GM12875 (cell line): ENCODE measurements around the gene COL23A1.

Experiments
- H3K4me3 ChIP-seq: one replicate; pipeline ENCODE4 v1.5.1; 2011; ENCODE audit warnings: low read depth, low read length, control low read depth
- TF ChIP-seq, protein P1 (sequence below): IDR thresholded peaks from 2 replicates; pipeline ENCODE4 v1.5.1; 2011; ENCODE audit warnings: low read depth, mild to moderate bottlenecking, control low read depth, inconsistent platforms, low read length, moderate library complexity, borderline replicate concordance; ENCODE audit not compliant: insufficient read depth

COL23A1 gene

DNA sequence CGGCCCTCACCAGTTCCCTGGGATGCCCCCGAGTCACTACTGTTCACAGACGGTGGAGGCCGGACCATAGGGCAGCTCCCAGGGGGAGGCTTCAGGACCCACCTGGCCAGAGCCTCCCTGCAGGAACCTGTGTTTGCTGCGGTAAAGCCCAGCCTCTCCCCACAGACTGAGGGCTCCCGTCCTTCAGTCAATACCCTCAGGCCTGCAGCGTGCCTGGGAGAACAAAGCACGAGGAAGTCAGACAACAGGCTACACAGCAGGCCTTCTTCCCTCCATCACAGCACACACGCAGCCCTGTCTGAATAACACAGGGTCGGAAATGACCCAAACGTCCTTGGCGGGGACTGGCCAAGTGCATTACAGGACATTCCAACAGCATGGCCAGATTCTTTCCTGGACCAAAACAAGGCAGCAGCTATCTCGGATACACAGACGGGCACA, 34.4 kb downstream of the COL23A1 start:
- H3K4me3 ChIP-seq = no peak overlapping the region
- TF ChIP-seq, protein P1, sequence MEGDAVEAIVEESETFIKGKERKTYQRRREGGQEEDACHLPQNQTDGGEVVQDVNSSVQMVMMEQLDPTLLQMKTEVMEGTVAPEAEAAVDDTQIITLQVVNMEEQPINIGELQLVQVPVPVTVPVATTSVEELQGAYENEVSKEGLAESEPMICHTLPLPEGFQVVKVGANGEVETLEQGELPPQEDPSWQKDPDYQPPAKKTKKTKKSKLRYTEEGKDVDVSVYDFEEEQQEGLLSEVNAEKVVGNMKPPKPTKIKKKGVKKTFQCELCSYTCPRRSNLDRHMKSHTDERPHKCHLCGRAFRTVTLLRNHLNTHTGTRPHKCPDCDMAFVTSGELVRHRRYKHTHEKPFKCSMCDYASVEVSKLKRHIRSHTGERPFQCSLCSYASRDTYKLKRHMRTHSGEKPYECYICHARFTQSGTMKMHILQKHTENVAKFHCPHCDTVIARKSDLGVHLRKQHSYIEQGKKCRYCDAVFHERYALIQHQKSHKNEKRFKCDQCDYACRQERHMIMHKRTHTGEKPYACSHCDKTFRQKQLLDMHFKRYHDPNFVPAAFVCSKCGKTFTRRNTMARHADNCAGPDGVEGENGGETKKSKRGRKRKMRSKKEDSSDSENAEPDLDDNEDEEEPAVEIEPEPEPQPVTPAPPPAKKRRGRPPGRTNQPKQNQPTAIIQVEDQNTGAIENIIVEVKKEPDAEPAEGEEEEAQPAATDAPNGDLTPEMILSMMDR = no peak

DNA sequence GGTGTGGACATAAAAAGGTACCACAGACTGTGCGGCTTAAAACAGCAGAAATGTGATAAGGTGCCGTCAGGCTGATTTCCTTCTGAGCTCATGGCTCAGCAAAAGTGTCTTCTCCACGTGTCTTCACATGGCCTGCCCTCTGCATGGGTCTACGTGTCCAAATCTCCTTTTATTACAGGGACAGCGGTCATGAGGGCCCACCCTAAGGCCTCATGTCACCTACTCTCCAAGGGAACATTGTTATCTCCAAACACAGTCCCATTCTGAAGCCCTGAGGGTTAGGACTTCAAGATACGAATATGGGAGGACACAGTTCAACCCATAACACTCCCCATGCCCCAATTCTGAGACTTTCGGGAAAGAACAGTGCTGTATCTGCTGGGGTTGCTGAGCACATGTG, 35.2 kb downstream of the COL23A1 start:
- TF ChIP-seq, protein P1 = no peak
- H3K4me3 ChIP-seq = no peak overlapping the region

DNA sequence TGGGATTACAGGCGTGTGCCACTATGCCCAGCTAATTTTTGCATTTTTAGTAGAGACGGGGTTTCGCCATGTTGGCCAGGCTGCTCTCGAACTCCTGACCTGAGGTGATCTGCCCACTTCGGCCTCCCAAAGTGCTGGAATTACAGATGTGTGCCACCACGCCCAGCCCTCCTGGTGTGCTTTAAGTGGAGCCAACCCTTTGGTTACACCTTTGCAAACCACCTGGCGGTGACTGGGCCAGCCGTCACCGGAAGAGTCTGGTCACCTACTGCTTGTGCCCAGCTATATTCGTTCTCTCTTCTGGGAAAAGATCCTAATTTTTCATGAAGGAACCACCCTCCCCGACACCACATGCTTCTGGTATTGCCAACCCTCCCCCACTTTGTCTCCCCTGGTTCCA, 35.9 kb downstream of the COL23A1 start:
- H3K4me3 ChIP-seq = no peak overlapping the region
- TF ChIP-seq, protein P1 = no peak

DNA sequence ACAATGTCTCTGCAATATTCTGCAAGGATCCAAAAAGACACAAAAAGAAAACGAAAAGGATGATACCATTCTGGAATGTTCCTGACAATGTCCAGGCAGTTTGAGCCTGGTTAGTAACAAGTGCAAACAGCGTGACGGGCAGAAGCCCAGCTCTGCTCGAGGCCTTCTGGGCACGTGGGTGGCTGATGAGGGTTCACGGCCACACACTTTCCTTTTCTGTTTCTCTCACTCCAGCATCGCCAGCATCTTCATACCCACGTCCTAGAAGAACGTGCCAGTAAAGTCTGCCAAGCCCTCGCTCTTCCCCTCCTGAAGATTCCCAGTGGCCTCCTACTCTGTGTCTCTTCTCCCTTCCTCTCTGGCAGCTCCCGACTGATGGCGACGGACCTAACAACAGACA, 36.7 kb downstream of the COL23A1 start:
- TF ChIP-seq, protein P1 = no peak
- H3K4me3 ChIP-seq = no peak overlapping the region

DNA sequence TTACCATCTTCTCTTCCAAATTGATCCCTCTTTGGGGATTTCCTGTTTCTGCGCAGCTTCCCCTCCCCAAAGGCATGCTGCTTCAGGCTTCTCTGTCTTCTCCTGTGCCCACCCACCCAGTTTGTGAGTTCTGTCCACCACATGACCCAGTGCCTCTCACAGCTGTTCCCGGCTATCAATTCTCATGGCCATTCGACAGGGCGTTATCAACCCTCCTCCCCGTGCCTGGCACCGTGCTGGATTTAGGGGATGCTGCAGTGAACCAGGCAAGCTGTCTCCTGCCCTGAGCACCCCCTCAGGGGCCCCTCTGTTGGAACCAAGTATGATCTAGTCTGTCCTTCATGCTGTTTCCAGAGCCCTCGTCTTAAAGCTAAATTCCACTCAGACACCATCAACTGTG, 38.7 kb downstream of the COL23A1 start:
- H3K4me3 ChIP-seq = no peak overlapping the region
- TF ChIP-seq, protein P1 = no peak

DNA sequence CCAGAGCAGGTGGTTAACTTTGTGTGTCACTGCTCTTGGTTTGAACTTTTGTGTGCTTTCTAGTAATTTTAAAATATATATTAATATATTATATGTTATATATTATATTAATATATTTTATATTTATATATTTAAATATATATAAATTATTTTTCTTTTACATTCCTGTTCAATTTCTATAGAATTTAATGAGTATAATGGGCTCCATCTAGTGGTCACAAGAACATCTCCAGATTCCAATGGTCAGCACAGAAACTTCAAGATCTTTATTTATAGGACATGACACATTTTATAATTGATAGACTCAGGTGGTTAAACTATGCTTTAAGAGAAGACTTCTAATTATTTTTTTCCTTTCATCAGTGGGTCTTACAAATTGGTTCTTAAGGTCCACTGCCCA, 39.1 kb downstream of the COL23A1 start:
- no peak overlapping the region for H3K4me3 ChIP-seq
- TF ChIP-seq, protein P1 = no peak

DNA sequence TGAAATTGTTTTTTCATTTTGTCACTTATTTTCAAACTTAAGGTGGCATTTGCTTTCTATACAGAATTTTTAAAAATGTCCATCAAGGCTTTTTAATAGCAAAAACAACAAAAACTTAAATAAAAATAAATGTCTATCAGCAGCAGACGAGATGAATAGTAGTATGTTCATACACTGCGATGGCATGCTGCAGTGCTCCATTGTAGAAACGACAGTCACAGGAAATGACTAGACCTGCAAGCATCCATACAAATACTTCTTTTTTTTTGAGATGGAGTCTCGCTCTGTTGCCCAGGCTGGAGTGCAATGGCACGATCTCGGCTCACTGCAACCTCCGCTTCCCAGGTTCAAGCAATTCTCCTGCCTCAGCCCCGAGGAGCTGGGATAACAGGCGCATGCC, 41.4 kb downstream of the COL23A1 start:
- TF ChIP-seq, protein P1 = no peak
- H3K4me3 ChIP-seq = no peak overlapping the region
